ENCODE results near the gene KCNQ5.

DNA sequence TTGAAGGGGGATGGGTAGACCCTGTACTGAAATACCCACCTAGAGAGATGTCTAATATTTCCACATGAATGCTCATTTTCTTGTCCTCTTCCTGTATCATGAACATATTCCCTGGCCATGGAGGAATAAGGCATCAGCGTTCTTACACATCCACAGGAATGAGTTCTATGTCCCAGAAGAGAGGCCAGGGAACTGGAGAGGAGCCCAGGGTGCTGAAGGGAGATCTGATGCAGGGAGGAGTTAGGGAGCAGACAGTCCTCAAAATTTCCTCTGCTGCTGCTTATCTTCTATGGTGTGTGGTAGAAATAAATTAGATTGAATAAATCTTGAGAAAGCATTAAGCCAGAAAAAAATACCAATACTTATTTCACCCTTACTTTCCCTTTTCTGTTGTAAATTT, 295.0 kb downstream of the KCNQ5 start:
- TF ChIP-seq, protein P1, sequence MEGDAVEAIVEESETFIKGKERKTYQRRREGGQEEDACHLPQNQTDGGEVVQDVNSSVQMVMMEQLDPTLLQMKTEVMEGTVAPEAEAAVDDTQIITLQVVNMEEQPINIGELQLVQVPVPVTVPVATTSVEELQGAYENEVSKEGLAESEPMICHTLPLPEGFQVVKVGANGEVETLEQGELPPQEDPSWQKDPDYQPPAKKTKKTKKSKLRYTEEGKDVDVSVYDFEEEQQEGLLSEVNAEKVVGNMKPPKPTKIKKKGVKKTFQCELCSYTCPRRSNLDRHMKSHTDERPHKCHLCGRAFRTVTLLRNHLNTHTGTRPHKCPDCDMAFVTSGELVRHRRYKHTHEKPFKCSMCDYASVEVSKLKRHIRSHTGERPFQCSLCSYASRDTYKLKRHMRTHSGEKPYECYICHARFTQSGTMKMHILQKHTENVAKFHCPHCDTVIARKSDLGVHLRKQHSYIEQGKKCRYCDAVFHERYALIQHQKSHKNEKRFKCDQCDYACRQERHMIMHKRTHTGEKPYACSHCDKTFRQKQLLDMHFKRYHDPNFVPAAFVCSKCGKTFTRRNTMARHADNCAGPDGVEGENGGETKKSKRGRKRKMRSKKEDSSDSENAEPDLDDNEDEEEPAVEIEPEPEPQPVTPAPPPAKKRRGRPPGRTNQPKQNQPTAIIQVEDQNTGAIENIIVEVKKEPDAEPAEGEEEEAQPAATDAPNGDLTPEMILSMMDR (IDR thresholded peaks at IDR 0.05; ENCODE audit: low read depth, low read length): no peak
- TF ChIP-seq EZH2phosphoT487 (IDR thresholded peaks at IDR 0.05; ENCODE audit: low read depth): no peak
